ENCODE results near the gene INSYN2A.
A peak's percentile ranks its signal among the peaks of the same experiment; 100 is the strongest.

INSYN2A gene

DNA sequence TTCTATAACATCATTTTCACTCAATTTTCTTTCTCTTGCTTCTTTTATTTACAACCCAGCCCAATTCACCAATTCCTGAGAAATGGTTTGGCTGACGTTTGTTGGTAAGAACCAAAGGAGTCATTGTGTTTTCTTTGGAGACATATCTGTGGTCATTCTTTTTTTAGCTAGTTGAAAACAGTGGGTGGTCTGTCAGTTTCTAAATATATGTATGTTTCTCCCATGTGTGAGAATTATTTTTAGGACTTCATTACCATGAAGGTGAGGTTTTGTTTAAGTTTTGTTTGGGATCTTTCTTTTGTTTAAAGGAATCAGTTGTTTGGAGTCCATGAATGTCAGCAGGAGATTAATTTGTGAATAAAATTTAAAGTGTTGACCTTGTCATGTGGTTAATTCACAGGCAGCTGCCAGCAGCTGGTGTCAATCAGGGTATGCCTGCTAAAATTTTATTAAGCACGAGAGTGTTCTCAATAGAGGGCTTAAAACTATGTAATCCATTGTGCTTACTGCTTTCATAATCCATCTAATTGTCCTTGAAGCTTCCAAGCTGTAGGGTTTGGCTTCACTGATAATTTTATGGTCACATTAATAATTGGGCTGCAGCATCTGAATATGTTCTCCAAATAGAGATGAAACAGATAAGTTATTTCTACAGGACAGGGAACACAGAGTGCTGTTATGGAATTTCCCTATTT lies 38.7 kb downstream of the INSYN2A start:
- TF ChIP-seq, protein P1, sequence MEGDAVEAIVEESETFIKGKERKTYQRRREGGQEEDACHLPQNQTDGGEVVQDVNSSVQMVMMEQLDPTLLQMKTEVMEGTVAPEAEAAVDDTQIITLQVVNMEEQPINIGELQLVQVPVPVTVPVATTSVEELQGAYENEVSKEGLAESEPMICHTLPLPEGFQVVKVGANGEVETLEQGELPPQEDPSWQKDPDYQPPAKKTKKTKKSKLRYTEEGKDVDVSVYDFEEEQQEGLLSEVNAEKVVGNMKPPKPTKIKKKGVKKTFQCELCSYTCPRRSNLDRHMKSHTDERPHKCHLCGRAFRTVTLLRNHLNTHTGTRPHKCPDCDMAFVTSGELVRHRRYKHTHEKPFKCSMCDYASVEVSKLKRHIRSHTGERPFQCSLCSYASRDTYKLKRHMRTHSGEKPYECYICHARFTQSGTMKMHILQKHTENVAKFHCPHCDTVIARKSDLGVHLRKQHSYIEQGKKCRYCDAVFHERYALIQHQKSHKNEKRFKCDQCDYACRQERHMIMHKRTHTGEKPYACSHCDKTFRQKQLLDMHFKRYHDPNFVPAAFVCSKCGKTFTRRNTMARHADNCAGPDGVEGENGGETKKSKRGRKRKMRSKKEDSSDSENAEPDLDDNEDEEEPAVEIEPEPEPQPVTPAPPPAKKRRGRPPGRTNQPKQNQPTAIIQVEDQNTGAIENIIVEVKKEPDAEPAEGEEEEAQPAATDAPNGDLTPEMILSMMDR (IDR thresholded peaks at IDR 0.05; ENCODE audit: low read length, missing control alignments), result no peak
- H3K4me3 ChIP-seq (replicated peaks; ENCODE audit: low read depth, low read length), result no peak overlapping the region
- peak; percentile 26 for DNase-seq (ENCODE audit: low read depth)

DNA sequence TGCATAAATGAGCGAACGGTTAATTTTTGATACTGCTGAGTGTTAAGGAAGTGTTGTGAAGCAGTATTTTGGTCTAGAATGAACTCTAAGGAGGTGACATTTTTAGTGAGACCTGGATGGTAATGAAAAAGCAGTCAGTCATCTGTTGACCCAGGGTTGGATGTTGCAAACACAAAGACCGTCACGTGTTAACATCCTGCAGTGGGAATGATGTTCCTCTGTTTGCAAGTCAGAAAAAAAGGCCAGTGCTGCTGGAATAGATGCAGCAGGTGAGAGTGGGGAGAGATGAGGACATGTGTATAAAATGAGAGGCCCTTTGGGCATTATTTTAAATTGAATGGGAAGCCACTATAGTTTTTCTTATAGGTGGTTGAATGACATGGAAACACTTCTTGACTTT lies 39.3 kb downstream of the INSYN2A start:
- H3K4me3 ChIP-seq (replicated peaks; ENCODE audit: low read depth, low read length), result no peak overlapping the region
- TF ChIP-seq, protein P1 (IDR thresholded peaks at IDR 0.05; ENCODE audit: low read length, missing control alignments), result no peak
- DNase-seq (ENCODE audit: low read depth), result no peak

DNA sequence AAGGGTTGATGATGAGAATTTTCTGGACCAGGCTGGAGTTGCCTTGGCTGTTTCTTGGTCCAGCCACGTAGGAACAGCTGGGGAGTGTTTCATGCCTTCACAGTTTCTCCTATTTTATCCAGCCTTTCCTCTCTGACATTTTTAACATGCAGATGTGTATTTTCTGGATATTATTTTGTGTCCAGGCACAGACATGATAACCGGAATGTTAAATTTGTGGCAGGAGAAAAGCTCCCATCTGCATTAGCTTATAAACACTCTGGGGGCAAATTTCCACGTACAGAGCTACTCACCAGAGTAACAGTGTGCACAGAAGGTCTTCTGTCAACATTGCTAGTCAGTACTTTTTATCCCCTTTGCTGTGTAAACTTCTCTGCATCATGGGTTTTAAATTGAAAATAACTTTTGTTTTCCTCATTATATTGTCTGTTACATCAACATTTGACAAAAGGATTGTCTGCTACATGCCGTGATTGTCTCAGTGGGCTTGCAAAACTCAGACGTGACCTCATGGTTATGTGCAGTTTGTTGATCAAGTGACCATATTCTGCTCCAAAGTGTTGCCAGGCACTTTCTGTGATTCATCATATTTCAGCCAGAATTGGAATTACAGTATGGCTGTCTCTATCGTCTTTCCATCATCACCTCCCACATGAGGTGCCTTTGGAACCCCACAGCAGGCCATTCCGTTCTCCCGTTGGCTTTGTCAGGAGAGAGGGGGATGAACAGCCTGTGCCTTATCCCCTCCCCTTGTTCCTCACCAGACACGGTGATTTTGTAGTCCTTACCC lies 41.4 kb downstream of the INSYN2A start:
- TF ChIP-seq, protein P1 (IDR thresholded peaks at IDR 0.05; ENCODE audit: low read length, missing control alignments), result no peak

DNA sequence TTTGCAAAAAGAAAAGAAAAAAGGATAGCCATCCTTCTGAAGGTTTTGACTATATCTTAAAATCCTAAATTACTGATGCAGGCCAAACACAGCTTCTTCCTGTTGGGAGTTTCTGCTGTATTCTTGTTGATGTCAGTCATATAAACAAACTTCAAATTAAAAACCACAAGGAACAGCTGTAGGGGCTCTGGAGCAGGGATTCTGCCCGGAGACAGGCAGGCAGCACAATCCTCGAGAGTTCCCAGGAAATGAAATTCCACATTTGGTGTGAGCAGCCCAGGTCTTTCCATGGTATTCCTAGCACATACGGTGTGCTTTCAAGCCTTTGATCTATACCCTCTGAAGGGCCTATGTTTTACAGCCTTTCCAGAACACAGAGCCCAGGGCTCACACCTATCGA lies 43.2 kb downstream of the INSYN2A start:
- TF ChIP-seq, protein P1 (IDR thresholded peaks at IDR 0.05; ENCODE audit: low read length, missing control alignments), result no peak
- H3K4me3 ChIP-seq (replicated peaks; ENCODE audit: low read depth, low read length), result no peak overlapping the region
- peak; percentile 26 for DNase-seq (ENCODE audit: low read depth)

More for the DNA sequence above, 41.4 kb downstream of the INSYN2A start:
- no peak overlapping the region for H3K4me3 ChIP-seq (replicated peaks; ENCODE audit: low read depth, low read length)
- peak; percentile 87 for DNase-seq (ENCODE audit: low read depth)

DNA sequence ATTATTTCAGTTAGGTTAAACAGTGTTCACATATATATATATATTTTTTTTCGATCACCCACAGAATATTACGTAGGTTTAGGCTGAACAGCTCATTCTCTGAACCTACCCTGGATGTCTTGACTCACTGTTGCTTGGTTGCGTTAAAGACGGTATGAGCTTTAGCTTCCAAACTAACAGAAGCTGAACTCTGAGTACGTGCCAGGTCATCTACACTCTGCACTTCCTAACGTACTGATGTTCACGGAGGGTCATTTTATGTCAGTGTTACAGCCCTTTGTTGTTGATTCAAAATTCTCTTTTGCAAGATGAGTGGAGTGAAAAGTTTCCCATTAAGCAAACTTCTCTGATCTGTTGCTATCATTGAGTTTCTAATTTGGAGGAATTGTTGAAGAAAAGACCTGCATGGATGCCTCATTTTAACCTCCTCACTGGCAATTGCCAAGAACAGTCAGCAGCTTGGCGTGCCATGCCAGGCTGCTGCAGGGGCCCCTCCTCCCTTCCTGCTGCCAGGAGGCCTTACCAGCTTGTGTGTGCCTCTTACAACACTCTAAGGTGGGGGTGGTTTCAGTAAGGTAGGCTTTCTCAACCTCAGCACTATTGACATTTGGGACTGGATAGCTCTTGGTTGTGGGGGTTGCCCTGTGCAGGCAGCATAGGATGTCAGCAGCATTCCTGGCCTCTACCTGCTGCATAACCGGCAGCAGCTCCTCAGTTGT lies 44.3 kb downstream of the INSYN2A start:
- DNase-seq (ENCODE audit: low read depth), result no peak
- no peak overlapping the region for H3K4me3 ChIP-seq (replicated peaks; ENCODE audit: low read depth, low read length)
- TF ChIP-seq, protein P1 (IDR thresholded peaks at IDR 0.05; ENCODE audit: low read length, missing control alignments), result no peak

DNA sequence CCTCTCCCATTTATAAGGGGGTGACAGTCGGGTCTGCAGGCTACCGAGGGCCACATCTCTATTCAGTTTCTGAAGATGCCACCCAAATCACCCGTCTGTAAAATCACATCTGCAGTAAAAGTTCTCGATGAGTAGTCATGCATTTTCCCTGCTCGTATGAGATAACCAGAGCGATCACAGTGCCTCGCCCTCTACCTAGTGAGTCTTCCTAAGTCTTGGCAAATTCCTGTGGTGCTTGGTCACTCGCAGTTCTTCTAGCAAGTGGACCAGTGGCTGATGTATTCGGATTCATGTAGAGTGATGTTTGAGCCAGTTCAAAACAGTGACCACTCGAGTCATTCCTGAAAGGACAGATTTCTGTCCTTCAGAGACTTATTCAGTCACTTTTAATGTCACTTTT lies 44.9 kb downstream of the INSYN2A start:
- DNase-seq (ENCODE audit: low read depth), result no peak
- H3K4me3 ChIP-seq (replicated peaks; ENCODE audit: low read depth, low read length), result no peak overlapping the region
- TF ChIP-seq, protein P1 (IDR thresholded peaks at IDR 0.05; ENCODE audit: low read length, missing control alignments), result no peak

Measured in fibroblast of pulmonary artery (primary cell).